WTC11 (cell line): ENCODE results near the gene PCNP. TPM values are rescaled to one million over a fixed set of nuclear protein-coding genes. Genes with fewer than 3 reads are reported as not detected.

ENCODE experiments used
- ATAC-seq: fragments of 200-7000 bp; cut with Tn5 transposase; 2 replicates; pipeline ENCODE4 v1.10.0; 2021; ENCODE audit warnings: mild to moderate bottlenecking, moderate library complexity
- CTCF ChIA-PET: fragments of 300-600 bp; sonication (Branson Sonifier 250); formaldehyde crosslinking; loops from one replicate; lab custom pipeline; 2021; ENCODE audit warnings: antibody characterized with exemption; lab: Charles Lee
- POLR2A ChIA-PET: fragments of 350-600 bp; sonication (Branson Sonifier 250); formaldehyde crosslinking; loops from one replicate; lab custom pipeline; 2021; ENCODE audit warnings: antibody characterized with exemption; lab: Charles Lee
- DNase-seq: peaks from one replicate; pipeline ENCODE4 v3.0.0; 2021; ENCODE audit warnings: low spot score
- H3K27ac Mint-ChIP-seq: 2 replicates; pipeline ENCODE4 v1.8.0; 2021; ENCODE audit warnings: mixed read lengths
- H3K27me3 Mint-ChIP-seq: 2 replicates; pipeline ENCODE4 v1.8.0; 2021; ENCODE audit warnings: low read depth, mild to moderate bottlenecking, moderate library complexity, mixed read lengths
- H3K36me3 Mint-ChIP-seq: 2 replicates; pipeline ENCODE4 v1.8.0; 2021; ENCODE audit warnings: mixed read lengths
- H3K4me1 Mint-ChIP-seq: 2 replicates; pipeline ENCODE4 v1.8.0; 2022; ENCODE audit warnings: mixed read lengths
- H3K4me3 Mint-ChIP-seq: 2 replicates; pipeline ENCODE4 v1.8.0; 2021; ENCODE audit warnings: mild to moderate bottlenecking, moderate library complexity, mixed read lengths
- H3K9me3 Mint-ChIP-seq: 2 replicates; pipeline ENCODE4 v1.8.0; 2021; ENCODE audit warnings: mixed read lengths
- ATF2 ChIP-seq: sonication (generic); formaldehyde crosslinking; IDR thresholded peaks from 2 replicates; pipeline ENCODE4 v1.8.1; 2022; ENCODE audit warnings: low read depth, missing genetic modification reagents, borderline replicate concordance
- CBFB ChIP-seq: sonication (generic); formaldehyde crosslinking; IDR thresholded peaks from 2 replicates; pipeline ENCODE4 v1.8.1; 2022; ENCODE audit warnings: mild to moderate bottlenecking, low read depth, missing genetic modification reagents
- ELF4 ChIP-seq: sonication (generic); formaldehyde crosslinking; IDR thresholded peaks from 2 replicates; pipeline ENCODE4 v1.8.1; 2022; ENCODE audit warnings: low read depth, mild to moderate bottlenecking, moderate library complexity, missing genetic modification reagents
- EMX1 ChIP-seq: fragments of 250-450 bp; sonication (Bioruptor Pico); IDR thresholded peaks from 2 replicates; pipeline ENCODE4 v1.8.0; 2021; ENCODE audit warnings: mild to moderate bottlenecking
- GABPB1 ChIP-seq: sonication (generic); formaldehyde crosslinking; IDR thresholded peaks from 2 replicates; pipeline ENCODE4 v1.8.1; 2023; ENCODE audit warnings: mild to moderate bottlenecking, missing genetic modification reagents
- GTF2I ChIP-seq: fragments of 250-450 bp; sonication (Bioruptor Pico); conservative IDR thresholded peaks from 2 replicates; pipeline ENCODE4 v1.4.0; 2021; ENCODE audit warnings: mild to moderate bottlenecking
- IRF1 ChIP-seq: sonication (generic); formaldehyde crosslinking; IDR thresholded peaks from 2 replicates; pipeline ENCODE4 v1.8.0; 2023; ENCODE audit warnings: missing genetic modification reagents
- IRF2 ChIP-seq: sonication (generic); formaldehyde crosslinking; IDR thresholded peaks from 2 replicates; pipeline ENCODE4 v1.8.0; 2022; ENCODE audit warnings: low read depth, missing genetic modification reagents, borderline replicate concordance
- JAZF1 ChIP-seq: fragments of 250-450 bp; sonication (Bioruptor Pico); IDR thresholded peaks from 2 replicates; pipeline ENCODE4 v1.9.0; 2021; ENCODE audit warnings: moderate library complexity, mild to moderate bottlenecking, inconsistent platforms
- MAX ChIP-seq: sonication (generic); formaldehyde crosslinking; IDR thresholded peaks from 2 replicates; pipeline ENCODE4 v1.8.0; 2022; ENCODE audit warnings: mild to moderate bottlenecking, missing genetic modification reagents
- NFATC4 ChIP-seq: fragments of 250-450 bp; sonication (Bioruptor Pico); IDR thresholded peaks from 2 replicates; pipeline ENCODE4 v1.9.0; 2021; ENCODE audit warnings: mild to moderate bottlenecking
- NR3C1 ChIP-seq: sonication (generic); formaldehyde crosslinking; conservative IDR thresholded peaks from 2 replicates; pipeline ENCODE4 v1.8.1; 2023; ENCODE audit warnings: low read depth, mild to moderate bottlenecking, missing genetic modification reagents
- OVOL2 ChIP-seq: fragments of 250-450 bp; sonication (Bioruptor Pico); IDR thresholded peaks from 2 replicates; pipeline ENCODE4 v1.9.0; 2021; ENCODE audit warnings: mild to moderate bottlenecking, borderline replicate concordance
- PRDM15 ChIP-seq: sonication (generic); formaldehyde crosslinking; IDR thresholded peaks from 2 replicates; pipeline ENCODE4 v1.8.0; 2022; ENCODE audit warnings: missing genetic modification reagents
- PRRX2 ChIP-seq: fragments of 250-450 bp; sonication (Bioruptor Pico); IDR thresholded peaks from 2 replicates; pipeline ENCODE4 v1.8.0; 2021; ENCODE audit warnings: mild to moderate bottlenecking
- USF2 ChIP-seq: sonication (generic); formaldehyde crosslinking; IDR thresholded peaks from 2 replicates; pipeline ENCODE4 v1.8.1; 2023; ENCODE audit warnings: mild to moderate bottlenecking, missing genetic modification reagents, moderate library complexity
- ZBTB43 ChIP-seq: sonication (generic); formaldehyde crosslinking; IDR thresholded peaks from 2 replicates; pipeline ENCODE4 v1.8.1; 2023; ENCODE audit warnings: mild to moderate bottlenecking, missing genetic modification reagents
- ZNF121 ChIP-seq: sonication (generic); formaldehyde crosslinking; IDR thresholded peaks from 2 replicates; pipeline ENCODE4 v1.8.0; 2023; ENCODE audit warnings: missing genetic modification reagents
- ZNF138 ChIP-seq: sonication (generic); formaldehyde crosslinking; conservative IDR thresholded peaks from 2 replicates; pipeline ENCODE4 v1.8.1; 2022; ENCODE audit warnings: mild to moderate bottlenecking, moderate library complexity, missing genetic modification reagents
- ZNF281 ChIP-seq: sonication (generic); formaldehyde crosslinking; IDR thresholded peaks from 2 replicates; pipeline ENCODE4 v1.8.0; 2023; ENCODE audit warnings: mild to moderate bottlenecking, missing genetic modification reagents
- total RNA-seq: library from RNA; stranded (reverse); gene quantifications from 3 replicates; pipeline ENCODE4 v1.2.3, GENCODE V29; 2021

PCNP gene
- total RNA-seq, 1 experiment from 2014 or later, result 187 TPM

- peaks cover 37% of the 10 kb centered on the region for H3K27me3 Mint-ChIP-seq
- ATAC-seq, result peak; percentile 51; the same call in 1 of the 2 replicates
- no peak for DNase-seq
- H3K9me3 Mint-ChIP-seq, result peaks cover 41% of the 10 kb centered on the region
- ChIA-PET POLR2A (no interaction called here), CTCF (no interaction called here)
- H3K36me3 Mint-ChIP-seq, result peaks cover 42% of the 10 kb centered on the region
- no peak for TF ChIP-seq JAZF1 (CRISPR knock-in tag)
- no peak for TF ChIP-seq ZBTB43 (CRISPR knock-in tag)
- TF ChIP-seq MAX, result no peak
- TF ChIP-seq ZNF138 (CRISPR knock-in tag), result no peak
- no peak for TF ChIP-seq USF2 (CRISPR knock-in tag)
- no peak for TF ChIP-seq EMX1 (CRISPR knock-in tag)
- TF ChIP-seq ELF4 (CRISPR knock-in tag), result no peak
- no peak for TF ChIP-seq GTF2I (CRISPR knock-in tag)
- TF ChIP-seq NR3C1, result no peak
- TF ChIP-seq ZNF121, result no peak
- TF ChIP-seq ATF2 (CRISPR knock-in tag), result no peak
- no peak for TF ChIP-seq PRDM15 (CRISPR knock-in tag)
- no peak for TF ChIP-seq GABPB1 (CRISPR knock-in tag)
- no peak for TF ChIP-seq ZNF281 (CRISPR knock-in tag)
- TF ChIP-seq PRRX2 (CRISPR knock-in tag), result no peak
- no peak for TF ChIP-seq IRF2 (CRISPR knock-in tag)
- TF ChIP-seq NFATC4 (CRISPR knock-in tag), result no peak
- no peak for TF ChIP-seq IRF1 (CRISPR knock-in tag)
- no peak for TF ChIP-seq OVOL2 (CRISPR knock-in tag)
- no peak for TF ChIP-seq CBFB
- H3K27ac Mint-ChIP-seq, result no peak overlapping the region
- H3K4me1 Mint-ChIP-seq, result peaks cover 24% of the 10 kb centered on the region
- no peak overlapping the region for H3K4me3 Mint-ChIP-seq
These were observed 29.7 kb upstream of the PCNP start for GRCh38 chr3:101544161-101544850.
